ENCODE measurements around the gene ATPAF1.
"Not testable (repeated sequence)": the region's sequence is repeated elsewhere in the genome, so short reads cannot be mapped to it uniquely, and the experiment has no call there.

Gene ATPAF1

DNA sequence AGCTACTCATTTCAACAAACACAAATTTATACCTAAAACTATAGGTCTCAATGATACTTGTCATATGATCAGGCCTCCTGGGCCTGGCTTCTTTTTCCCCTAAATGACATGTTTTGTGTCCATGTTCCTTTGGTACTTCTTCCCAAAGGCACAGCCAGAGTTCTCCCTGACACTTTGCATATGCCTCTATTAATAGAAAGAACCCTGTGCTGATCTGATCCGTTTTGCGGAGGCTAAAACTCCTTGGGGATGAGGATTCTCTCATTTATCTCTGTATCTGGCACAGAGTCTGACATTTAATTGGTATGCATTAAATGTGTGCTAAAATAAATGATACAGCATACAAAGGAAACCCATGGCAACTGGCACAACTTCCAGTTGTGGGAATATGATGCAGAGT lies 11.5 kb downstream of the ATPAF1 start:
- no peak overlapping the region for H3K4me3 ChIP-seq (replicated peaks; ENCODE audit: low read depth, low read length)
- TF ChIP-seq, protein P1, sequence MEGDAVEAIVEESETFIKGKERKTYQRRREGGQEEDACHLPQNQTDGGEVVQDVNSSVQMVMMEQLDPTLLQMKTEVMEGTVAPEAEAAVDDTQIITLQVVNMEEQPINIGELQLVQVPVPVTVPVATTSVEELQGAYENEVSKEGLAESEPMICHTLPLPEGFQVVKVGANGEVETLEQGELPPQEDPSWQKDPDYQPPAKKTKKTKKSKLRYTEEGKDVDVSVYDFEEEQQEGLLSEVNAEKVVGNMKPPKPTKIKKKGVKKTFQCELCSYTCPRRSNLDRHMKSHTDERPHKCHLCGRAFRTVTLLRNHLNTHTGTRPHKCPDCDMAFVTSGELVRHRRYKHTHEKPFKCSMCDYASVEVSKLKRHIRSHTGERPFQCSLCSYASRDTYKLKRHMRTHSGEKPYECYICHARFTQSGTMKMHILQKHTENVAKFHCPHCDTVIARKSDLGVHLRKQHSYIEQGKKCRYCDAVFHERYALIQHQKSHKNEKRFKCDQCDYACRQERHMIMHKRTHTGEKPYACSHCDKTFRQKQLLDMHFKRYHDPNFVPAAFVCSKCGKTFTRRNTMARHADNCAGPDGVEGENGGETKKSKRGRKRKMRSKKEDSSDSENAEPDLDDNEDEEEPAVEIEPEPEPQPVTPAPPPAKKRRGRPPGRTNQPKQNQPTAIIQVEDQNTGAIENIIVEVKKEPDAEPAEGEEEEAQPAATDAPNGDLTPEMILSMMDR (IDR thresholded peaks at IDR 0.05; ENCODE audit: low read length, missing control alignments), result no peak
- DNase-seq (ENCODE audit: low read depth), result no peak

DNA sequence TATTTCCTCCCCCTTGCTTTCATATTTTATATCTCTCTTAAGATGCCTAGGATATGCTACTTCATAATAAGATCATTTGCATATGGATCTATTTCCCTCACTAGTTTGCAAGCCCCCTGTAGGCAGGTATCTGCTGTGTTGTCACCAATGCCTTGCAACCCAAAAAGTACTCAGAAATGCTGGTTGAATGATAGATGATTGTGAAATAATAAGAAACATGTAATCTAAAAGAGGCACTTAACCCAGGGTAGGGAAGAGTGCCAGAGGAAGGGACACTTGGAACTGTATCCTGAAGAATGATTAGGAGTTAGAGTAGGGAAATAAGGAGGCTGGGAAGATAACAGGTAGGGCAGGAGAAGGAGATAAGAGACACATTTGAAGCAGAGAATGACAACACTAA lies 12.3 kb downstream of the ATPAF1 start:
- no peak for DNase-seq (ENCODE audit: low read depth)
- H3K4me3 ChIP-seq (replicated peaks; ENCODE audit: low read depth, low read length), result no peak overlapping the region
- TF ChIP-seq, protein P1 (IDR thresholded peaks at IDR 0.05; ENCODE audit: low read length, missing control alignments), result no peak

DNA sequence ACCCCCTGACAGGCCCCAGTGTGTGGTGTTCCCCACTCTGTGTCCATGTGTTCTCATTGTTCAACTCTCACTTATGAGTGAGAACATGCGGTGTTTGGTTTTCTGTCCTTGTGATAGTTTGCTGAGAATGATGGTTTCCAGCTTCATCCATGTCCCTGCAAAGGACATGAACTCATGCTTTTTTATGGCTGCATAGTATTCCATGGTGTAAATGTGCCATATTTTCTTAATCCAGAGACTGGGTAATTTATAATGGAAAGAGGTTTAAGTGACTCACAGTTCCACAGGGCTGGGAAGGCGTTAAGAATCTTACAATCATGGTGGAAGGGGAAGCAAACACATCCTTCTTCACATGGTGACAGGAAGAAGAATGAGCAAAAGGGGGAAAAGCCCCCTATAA lies 13.5 kb downstream of the ATPAF1 start:
- not testable (repeated sequence) for H3K4me3 ChIP-seq (replicated peaks; ENCODE audit: low read depth, low read length); DNase-seq (ENCODE audit: low read depth)

DNA sequence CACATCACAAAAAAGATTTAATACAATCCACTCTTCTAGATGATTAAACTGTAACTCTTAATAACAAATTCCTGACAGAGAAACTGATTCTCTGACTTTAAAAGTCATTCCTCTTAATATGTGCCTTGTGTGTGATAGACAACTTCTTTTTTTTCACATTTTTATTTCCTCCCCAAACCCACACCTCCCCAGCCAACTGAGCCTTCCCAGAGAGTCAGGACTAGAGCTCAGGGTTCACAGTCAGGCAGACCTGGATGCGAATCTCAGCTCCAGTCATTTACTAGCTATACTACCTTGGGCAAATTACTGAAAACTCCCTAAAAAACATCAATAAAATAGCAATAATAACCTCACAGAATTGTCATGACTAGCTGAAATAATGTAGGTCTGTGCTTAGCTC lies 14.2 kb downstream of the ATPAF1 start:
- DNase-seq (ENCODE audit: low read depth), result no peak
- no peak overlapping the region for H3K4me3 ChIP-seq (replicated peaks; ENCODE audit: low read depth, low read length)
- TF ChIP-seq, protein P1 (IDR thresholded peaks at IDR 0.05; ENCODE audit: low read length, missing control alignments), result no peak

DNA sequence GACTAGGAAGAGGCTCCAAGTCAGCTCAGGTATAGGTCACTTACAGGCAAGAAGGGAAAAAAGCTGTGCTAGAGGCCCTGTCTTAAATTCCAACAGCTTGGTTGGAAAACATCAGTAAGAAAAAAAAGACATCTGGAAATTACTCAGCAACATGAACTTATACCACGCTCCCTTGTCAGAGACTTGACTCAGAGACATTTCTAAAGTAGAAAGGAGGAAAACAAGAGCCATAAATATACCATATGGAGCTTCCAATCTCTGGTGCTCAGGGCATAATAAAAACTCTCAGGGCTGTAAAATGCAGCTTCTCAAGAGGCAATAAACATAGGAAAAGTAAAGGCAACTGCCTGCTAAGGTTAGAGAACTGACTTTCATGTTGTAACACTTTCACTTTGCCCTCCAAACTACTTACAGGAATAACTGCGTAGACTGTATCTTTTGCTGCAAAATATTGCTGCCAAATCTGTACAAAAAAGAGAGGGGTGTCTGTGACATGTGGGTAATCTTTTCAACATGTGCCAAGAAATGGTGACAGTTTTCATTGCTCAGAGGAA lies 14.7 kb downstream of the ATPAF1 start:
- no peak overlapping the region for H3K4me3 ChIP-seq (replicated peaks; ENCODE audit: low read depth, low read length)
- TF ChIP-seq, protein P1 (IDR thresholded peaks at IDR 0.05; ENCODE audit: low read length, missing control alignments), result no peak
- DNase-seq (ENCODE audit: low read depth), result peak; percentile 16

DNA sequence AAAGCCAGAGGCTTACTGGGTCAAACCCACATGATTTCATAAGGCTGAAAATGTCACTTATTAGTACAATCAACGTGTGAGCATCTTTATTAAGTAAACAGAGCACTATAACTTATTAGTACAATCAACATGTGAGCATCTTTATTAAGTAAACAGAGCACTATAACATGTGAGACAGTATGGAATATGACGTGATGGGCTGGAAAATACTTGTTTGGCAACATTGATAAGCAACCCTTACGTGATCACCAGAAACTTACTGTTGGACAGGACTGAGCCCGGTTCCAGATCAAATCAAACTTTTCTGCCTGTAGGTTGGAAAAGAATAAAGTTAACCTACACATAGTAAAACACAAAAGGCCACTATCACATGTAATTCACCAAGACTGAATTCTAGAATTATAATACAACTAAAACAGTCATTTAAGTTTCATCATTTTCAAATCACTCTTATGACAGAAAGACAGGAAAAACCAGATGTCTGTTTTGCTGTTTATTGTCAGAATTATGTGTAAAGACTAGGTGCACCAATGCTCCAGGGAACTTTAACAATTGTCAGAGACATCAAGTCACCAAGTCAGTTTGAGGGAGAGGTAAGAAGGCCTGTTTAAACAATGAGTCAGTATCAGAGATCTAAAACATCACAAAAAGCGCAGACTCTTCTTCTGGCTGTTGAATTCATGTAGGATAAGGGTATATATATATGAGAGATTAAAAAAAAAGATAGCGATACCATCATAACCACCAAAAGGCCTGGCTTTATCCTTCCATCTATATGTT lies 15.7 kb downstream of the ATPAF1 start:
- TF ChIP-seq, protein P1 (IDR thresholded peaks at IDR 0.05; ENCODE audit: low read length, missing control alignments), result no peak
- no peak for DNase-seq (ENCODE audit: low read depth)

DNA sequence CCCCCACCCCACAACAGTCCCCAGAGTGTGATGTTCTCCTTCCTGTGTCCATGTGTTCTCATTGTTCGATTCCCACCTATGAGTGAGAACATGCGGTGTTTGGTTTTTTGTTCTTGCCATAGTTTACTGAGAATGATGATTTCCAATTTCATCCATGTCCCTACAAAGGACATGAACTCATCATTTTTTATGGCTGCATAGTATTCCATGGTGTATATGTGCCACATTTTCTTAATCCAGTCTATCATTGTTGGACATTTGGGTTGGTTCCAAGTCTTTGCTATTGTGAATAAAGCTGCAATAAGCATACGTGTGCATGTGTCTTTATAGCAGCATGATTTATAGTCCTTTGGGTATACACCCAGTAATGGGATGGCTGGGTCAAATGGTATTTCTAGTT lies 17.0 kb downstream of the ATPAF1 start:
- not testable (repeated sequence) for H3K4me3 ChIP-seq (replicated peaks; ENCODE audit: low read depth, low read length); DNase-seq (ENCODE audit: low read depth)

More for the DNA sequence above, 15.7 kb downstream of the ATPAF1 start:
- H3K4me3 ChIP-seq (replicated peaks; ENCODE audit: low read depth, low read length), result no peak overlapping the region

DNA sequence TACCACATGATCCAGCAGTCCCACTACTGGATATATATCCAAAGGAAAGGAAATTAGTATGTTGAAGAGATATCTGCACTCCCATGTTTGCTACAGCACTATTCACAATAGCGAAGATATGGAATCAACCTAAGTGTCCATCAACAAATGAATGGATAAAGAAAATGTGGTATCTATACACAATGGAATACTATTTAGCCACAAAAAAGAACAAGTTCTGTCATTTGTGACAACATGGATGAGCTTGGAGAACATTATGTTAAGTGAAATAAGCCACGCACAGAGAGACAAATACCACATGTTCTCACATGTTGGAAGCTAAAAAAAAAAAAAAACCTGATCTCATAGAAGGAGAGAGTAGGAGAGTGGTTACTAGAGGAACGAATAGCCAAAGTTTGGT lies 17.7 kb downstream of the ATPAF1 start:
- no peak overlapping the region for H3K4me3 ChIP-seq (replicated peaks; ENCODE audit: low read depth, low read length)
- DNase-seq (ENCODE audit: low read depth), result no peak
- TF ChIP-seq, protein P1 (IDR thresholded peaks at IDR 0.05; ENCODE audit: low read length, missing control alignments), result no peak
